ENCODE data around the gene MYOM1. TPM values are rescaled to one million over a fixed set of nuclear protein-coding genes. Genes with fewer than 3 reads are reported as not detected.

Gene MYOM1
- total RNA-seq, 2 donors from 2014 or later: 2.8 to 7.9 TPM

- peak overlapping the region; percentile 8 for H3K27ac ChIP-seq
- H3K9me3 ChIP-seq: no peaks in the 10 kb centered on the region
- H3K4me3 ChIP-seq: no peak overlapping the region
- intact Hi-C loops (cut with DNase I): no loop called here
- no peaks in the 10 kb centered on the region for H3K4me1 ChIP-seq
- no peak for DNase-seq
- H3K27me3 ChIP-seq: no peaks in the 10 kb centered on the region
- H3K36me3 ChIP-seq: no peaks in the 10 kb centered on the region
- no peak overlapping the region for H3K9ac ChIP-seq (ENCODE audit: low read depth in 2 of 2, low read length in 2 of 2)
- no peak for TF ChIP-seq CTCF (IDR thresholded peaks at IDR 0.05)
Measured at GRCh38 chr18:3251963-3252277, 32.2 kb upstream of the MYOM1 start.

- no peaks in the 10 kb centered on the region for H3K4me1 ChIP-seq
- H3K9me3 ChIP-seq: no peaks in the 10 kb centered on the region
- no peaks in the 10 kb centered on the region for H3K36me3 ChIP-seq
- no peak for TF ChIP-seq CTCF (IDR thresholded peaks at IDR 0.05)
- intact Hi-C loops (cut with DNase I): no loop called here
- peak overlapping the region; percentile 8 for H3K27ac ChIP-seq
- H3K4me3 ChIP-seq: no peak overlapping the region
- H3K27me3 ChIP-seq: no peaks in the 10 kb centered on the region
- H3K9ac ChIP-seq (ENCODE audit: low read depth in 2 of 2, low read length in 2 of 2): no peak overlapping the region
- DNase-seq: no peak
Measured at GRCh38 chr18:3251249-3251962, 31.6 kb upstream of the MYOM1 start.

- no peak overlapping the region for H3K9ac ChIP-seq (ENCODE audit: low read depth in 2 of 2, low read length in 2 of 2)
- H3K9me3 ChIP-seq: no peaks in the 10 kb centered on the region
- intact Hi-C loops (cut with DNase I): no loop called here
- TF ChIP-seq CTCF (IDR thresholded peaks at IDR 0.05): no peak
- H3K27me3 ChIP-seq: no peaks in the 10 kb centered on the region
- no peak overlapping the region for H3K4me3 ChIP-seq
- no peaks in the 10 kb centered on the region for H3K4me1 ChIP-seq
- H3K27ac ChIP-seq: no peak overlapping the region
- no peaks in the 10 kb centered on the region for H3K36me3 ChIP-seq
- peak; percentile 5 for DNase-seq
Measured at GRCh38 chr18:3250237-3251107, 30.7 kb upstream of the MYOM1 start.

GRCh38 chr18:3248658-3249359, 29.0 kb upstream of the MYOM1 start:
- no peaks in the 10 kb centered on the region for H3K27me3 ChIP-seq
- H3K36me3 ChIP-seq: no peaks in the 10 kb centered on the region
- no peaks in the 10 kb centered on the region for H3K4me1 ChIP-seq
- H3K4me3 ChIP-seq: peak overlapping the region; percentile 93
- TF ChIP-seq CTCF (IDR thresholded peaks at IDR 0.05): no peak
- peak; percentile 72 for DNase-seq
- peak overlapping the region; percentile 99 to 100 for H3K9ac ChIP-seq (ENCODE audit: low read depth in 2 of 2, low read length in 2 of 2)
- no peaks in the 10 kb centered on the region for H3K9me3 ChIP-seq
- H3K27ac ChIP-seq: peak overlapping the region; percentile 99
- intact Hi-C loops (cut with DNase I): loop anchor here (5.0 to 10.0 kb wide), 3 partner anchors 97 to 317 kb away; partner anchors contain the start of gene LPIN2

- H3K9me3 ChIP-seq: no peaks in the 10 kb centered on the region
- intact Hi-C loops (cut with DNase I): loop anchor here (5.0 to 10.0 kb wide), 3 partner anchors 96 to 316 kb away; partner anchors contain the start of gene LPIN2
- DNase-seq: no peak
- TF ChIP-seq CTCF (IDR thresholded peaks at IDR 0.05): no peak
- H3K27ac ChIP-seq: peak overlapping the region; percentile 99
- H3K4me3 ChIP-seq: peak overlapping the region; percentile 93
- H3K27me3 ChIP-seq: no peaks in the 10 kb centered on the region
- H3K36me3 ChIP-seq: no peaks in the 10 kb centered on the region
- no peaks in the 10 kb centered on the region for H3K4me1 ChIP-seq
- peak overlapping the region; percentile 99 to 100 for H3K9ac ChIP-seq (ENCODE audit: low read depth in 2 of 2, low read length in 2 of 2)
Measured at GRCh38 chr18:3248062-3248657, 28.4 kb upstream of the MYOM1 start.
